ENCODE results near the gene SLC12A5.
A peak's percentile ranks its signal among the peaks of the same experiment; 100 is the strongest.

Gene SLC12A5

DNA sequence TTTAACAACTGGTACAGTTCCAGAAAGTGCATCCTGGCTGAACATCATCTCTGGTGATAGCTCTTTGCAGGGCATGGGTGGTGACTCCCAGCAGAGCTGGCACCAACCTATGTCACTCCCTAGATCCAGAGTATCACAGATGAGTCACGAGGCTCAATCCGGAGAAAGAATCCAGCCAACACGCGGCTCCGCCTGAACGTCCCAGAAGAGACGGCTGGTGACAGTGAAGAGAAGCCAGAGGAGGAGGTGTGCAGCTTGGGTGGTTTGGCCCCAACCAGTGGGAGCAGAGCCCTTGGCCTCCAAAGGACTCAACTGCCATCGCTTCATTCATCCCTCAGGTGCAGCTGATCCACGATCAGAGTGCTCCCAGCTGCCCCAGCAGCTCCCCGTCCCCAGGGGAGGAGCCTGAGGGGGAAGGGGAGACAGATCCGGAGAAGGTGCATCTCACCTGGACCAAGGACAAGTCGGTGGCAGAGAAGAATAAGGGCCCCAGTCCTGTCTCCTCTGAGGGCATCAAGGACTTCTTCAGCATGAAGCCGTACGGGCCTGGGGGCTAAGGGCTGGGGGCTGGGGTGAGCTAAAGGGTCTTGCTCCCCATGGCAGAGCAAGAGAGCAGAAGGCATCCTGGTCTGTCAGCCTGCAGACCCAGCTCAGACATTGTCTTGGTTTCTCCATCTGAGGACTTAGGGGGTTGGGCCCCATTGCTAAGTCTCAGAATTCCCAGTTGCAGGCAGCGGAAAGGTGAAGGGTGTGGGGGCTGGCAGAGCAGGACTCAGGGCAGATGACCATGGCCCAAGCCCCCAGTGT lies 27.2 kb downstream of the SLC12A5 start:
- DNase-seq (ENCODE audit: low read depth in 2 of 2): no peak

DNA sequence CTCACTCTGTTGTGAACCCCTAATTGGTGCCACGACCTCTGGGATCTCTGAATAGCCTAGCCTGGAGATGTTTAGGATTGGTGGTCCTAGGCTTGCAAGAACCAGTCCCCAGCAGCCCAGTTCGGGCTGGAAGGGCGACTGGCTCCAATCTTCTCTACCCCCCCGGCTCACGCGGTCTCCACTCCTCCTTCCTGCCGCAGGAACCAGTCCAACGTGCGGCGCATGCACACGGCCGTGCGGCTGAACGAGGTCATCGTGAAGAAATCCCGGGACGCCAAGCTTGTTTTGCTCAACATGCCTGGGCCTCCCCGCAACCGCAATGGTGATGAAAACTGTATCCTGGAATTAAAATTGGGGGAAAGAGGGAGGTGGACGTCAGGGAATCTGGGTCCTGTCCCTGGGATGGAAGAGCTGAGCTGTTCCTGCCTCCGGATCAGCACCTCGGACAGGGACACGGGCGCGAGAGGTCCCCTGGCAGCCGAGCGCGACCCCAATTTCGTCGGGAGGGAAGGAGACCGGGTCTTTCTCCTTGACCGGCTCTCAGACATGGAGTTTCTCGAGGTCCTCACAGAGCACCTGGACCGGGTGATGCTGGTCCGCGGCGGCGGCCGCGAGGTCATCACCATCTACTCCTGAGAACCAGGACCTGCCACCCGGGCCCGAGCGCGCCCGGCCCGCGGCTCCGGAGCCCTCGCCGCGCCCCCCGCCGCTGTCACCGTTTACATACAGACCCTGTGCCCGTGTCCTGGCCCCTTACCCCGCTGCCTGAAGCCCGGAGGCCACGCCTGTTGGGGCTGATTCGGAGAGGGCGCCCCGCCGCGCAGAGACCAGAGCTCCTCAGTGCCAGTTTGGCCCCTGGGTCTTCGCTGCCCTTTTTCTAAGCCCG lies 28.2 kb downstream of the SLC12A5 start:
- DNase-seq (ENCODE audit: low read depth in 2 of 2): peak; percentile 8 to 16

DNA sequence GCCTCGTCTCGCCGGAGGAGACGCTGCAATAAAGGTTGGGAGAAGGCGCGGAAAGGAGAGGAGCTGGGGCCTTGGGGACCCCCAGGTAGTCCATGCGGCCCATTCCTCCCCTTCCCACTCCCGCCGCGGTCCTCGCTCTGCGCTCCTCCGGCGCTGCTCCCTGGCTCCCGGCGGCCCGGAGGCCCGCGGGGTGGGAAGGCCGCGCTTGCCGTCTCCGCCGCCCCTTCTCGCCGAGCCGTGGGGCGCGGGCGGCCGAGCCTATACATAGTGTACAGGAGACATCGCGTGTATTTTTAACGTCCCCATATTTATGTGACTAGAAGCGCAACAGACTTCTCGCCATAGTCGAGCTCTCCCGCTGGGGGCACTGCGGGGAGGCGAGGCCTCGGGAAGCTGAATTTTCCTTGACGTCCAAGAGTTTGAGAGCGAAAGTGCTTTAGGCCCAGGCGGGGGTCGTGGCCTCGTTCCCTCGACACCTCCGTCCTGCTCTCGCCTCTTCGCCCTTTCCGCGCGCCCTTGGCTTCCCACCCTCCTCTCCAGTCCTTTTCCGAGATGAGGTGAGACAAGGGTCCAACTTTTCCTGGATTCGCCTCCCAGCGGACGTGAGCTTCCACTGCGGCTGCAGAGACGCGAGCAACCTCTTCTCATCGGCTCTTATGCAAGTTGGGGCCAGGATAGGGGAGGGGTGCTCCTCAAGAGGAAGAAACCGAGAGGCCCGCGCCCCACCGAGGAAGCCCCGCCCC lies 29.0 kb downstream of the SLC12A5 start:
- DNase-seq (ENCODE audit: low read depth in 2 of 2): peak; percentile 3 to 12

DNA sequence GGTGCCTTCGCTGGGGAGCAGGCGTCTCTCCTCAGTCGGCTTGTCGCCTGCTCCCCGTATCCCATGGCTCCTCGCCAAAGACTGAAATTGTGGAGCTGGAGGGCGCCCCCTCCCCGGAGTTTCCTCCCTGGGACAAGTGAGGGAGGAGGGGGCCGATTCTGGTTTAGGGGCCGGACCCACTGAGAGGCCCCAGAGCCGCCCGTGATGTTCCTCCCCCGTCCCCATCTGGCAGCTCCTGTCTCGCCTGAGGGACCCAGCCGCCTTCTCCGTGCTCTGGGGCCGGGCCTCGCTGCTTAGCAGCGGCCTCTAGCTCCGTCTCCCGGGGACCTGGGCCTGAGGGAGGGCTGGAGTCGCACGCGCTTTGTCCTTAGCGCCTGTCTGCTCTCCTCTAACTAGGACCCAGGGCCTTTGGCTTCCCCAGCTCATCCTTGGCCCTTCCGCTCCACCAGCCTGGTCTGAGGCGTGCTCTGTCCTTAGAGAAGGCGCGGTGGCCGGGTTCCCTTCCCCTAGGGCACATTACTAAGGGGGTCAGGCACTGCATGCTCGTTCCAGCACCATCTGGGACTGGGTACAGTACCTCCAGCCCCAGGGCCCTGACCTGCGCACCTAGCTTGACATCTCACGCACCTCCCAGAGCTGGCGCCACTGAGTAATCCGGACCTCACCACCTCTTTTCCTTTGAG lies 29.7 kb downstream of the SLC12A5 start:
- DNase-seq (ENCODE audit: low read depth in 2 of 2): no peak

DNA sequence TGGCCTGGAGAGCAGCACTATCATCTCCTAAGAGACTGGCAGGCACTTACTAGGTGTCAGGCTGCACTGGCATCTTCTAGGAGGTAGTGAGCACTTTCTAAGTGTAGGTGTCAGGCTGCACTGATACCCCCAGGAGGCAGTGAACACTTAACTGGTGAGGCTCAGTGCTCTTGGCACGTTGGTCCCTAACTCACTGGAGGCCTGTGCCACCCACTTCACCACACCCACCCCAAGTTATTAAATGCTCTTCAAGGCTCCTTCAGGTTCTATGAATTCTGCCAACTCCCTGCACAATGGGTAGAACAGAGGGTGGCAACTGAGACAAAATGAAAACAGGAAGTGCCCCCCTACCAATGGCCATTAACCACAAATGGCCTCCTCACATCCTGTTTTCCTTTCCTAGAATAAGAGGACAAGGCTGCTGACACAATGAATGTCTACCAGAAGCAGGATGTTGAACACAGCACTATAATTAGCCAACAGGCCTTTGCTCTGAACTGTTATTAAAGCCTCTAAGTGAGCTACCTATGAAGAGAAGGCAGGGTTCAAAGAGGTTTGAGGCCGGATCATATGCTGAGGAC lies 31.4 kb downstream of the SLC12A5 start:
- DNase-seq (ENCODE audit: low read depth in 2 of 2): no peak

DNA sequence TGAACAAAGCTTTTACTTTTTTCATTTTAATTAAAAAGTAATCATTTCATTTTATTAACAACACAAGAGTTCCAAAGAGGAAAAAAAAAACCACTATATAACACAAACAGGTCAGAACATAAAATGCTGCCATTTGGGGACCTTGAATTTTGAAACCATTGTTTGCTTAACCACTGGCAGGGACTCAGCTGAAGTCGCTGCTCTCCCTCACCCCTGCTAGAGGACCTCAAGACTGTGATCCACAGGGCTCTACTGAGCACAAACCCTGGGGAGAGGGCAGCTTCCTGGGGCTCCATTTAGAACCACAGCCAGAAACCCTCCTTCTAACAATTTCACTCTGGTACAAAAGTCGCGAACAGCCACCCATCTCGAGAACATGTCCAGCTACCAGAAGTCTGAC lies 32.0 kb downstream of the SLC12A5 start:
- DNase-seq (ENCODE audit: low read depth in 2 of 2): no peak

DNA sequence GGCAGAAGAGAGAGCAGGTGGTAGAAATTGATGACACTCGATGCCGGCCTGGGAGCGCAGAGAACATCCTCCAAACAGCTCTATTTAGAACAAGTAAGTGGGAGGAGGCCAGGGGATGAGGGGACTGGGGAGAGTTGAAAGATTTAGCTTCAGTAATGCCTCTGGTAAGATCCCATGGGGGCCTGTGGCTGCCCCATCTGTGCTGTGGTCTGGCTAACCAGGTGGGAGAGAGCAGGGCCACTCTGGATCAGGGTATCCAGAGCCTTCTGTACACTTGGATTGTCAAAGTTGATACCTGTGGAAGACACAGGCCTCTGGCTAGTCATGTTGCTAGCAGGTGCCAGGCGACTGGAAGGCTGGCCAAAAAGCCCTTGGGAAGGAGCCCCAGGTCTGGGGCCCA lies 33.1 kb downstream of the SLC12A5 start:
- no peak for DNase-seq (ENCODE audit: low read depth in 2 of 2)

DNA sequence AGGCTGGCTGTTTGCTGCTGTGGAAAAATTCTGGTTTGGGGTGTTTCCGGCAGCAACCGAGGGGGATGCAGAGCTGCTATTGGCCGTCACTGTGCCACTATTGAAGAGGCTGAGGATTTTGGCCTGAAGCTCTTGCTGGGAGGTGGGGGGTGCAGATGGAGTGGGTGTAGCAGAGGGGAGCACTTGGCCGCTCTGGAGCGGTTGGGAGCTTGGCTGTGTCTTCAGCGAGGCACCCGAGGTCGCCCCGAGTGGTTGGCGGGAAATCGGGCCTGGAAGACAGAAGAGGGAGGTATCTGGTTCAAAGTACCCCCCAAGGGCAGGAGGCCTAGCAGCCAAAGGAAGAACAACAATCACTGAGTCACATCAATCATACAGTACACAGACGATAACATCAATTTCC lies 33.6 kb downstream of the SLC12A5 start:
- no peak for DNase-seq (ENCODE audit: low read depth in 2 of 2)

DNA sequence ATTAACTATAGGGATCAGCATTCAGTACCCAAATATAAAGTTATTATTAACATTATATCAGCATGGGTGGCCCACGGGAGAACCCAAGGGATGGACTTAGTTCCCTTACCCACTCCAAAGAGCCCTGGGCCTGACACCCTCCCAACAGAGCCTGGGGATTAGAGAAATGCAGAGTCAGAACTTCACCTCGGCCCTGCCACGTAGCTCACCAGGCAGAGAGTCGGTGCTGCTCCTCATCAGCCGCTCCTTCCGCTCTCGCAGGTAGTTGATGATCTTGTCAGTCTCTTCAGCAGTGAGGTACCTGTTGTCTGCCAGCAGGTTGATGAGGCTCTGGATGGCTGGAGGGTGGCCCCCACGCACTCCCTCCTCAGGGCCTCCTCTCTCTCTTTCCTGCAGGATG lies 34.1 kb downstream of the SLC12A5 start:
- no peak for DNase-seq (ENCODE audit: low read depth in 2 of 2)

DNA sequence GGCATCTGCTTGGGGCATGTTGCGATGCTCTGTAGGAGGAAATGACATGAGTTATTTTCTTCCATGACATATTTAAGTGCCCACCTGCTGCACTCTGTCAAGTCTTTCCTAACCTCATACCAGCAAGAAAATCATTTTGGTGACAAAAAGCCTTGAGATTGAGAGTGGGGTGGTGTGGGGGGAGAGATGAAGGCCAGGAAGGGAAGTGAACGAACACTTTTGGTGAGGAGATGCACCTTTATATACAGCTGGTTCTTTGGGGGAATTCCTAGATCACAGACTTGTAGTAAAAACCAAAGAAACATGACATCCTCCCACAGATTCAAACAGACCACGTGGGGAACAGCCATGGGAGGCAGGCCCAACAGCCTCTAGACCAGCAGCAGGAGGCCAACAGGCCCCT lies 34.6 kb downstream of the SLC12A5 start:
- no peak for DNase-seq (ENCODE audit: low read depth in 2 of 2)

DNA sequence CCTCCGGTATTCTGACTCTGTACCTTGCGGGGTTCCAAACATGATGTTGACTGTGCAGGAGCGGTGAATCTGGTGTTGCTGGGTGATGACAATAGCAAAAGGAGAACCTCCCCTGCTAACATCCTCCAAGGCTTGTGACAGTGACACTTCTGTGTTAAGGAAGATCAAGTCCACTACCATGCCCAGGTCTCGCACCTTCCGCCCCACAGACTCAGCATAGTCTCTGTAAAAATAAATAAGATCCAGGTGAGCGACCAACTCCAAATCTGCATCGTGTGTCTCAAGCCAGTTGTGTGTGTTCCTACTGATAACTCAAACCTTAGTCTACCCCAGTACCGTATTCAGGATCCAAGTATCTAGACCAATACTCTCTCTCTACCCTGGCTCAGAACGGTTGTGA lies 36.0 kb downstream of the SLC12A5 start:
- DNase-seq (ENCODE audit: low read depth in 2 of 2): no peak

DNA sequence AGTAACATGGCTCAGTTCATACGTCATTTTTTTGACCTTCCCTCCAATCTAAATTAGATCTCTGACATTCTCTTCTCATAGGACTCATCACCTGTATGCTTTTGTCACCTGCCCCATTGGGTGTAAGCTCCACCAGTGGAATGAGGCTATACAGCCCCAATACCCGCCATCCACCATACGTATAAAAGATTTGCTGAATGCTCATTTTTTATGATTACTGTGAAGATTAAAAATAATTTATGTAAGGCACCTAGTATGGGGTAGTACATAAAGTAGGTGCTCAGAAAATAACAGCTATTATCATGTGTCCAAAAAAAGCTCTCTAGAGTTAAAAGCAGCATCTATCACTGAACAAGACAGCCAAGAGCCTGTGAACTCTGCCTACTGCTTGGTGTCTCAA lies 36.7 kb downstream of the SLC12A5 start:
- DNase-seq (ENCODE audit: low read depth in 2 of 2): no peak

DNA sequence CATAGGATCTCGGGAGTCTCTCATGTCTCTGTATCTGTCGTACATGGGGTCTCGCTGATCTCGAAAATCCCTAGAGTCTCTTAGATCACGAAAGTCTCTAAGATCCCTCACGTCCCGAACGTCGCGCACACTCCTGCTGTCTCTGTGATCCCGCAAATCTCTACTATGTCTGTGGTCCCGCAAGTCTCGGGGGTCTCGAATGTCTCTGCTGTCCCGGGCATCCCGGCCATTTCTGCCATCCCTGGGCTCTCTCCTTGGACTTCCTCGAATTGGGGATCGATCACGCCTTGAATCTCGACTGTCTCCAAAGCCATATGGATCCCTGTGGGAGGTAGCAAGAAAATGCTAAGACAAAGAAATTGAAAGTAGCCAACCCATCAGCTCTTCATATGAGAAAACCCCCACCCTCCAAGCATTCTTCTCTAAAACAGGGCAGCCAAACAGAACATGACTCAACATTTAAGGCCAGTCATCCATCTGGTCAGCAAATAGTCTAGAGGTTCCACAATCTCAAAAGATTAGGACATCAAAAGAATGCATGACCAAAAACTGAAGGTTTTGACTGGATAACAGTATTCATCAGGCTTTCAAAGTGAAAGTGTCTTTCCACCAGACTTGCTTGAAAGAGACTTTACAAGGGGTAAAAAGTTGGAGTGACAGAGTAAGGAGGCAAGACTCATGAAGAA lies 41.3 kb downstream of the SLC12A5 start:
- no peak for DNase-seq (ENCODE audit: low read depth in 2 of 2)

DNA sequence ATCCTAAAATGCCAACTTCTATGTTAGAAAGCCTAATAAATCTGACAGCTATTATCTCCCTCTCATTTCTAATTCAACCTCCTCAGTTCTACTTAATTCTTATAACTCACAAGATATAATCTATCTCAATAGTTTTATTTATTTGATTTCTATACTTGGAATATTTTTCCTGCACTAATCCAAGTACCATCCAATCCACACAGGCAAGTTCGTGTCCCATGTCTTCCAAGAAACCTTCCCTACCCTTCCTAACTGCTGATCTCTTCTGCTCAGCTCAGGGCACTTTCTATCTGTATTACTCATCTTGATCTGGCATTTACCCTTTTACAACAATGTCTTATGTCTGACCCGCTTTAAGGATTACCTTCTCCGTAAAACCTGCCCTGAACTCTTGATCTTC lies 42.6 kb downstream of the SLC12A5 start:
- no peak for DNase-seq (ENCODE audit: low read depth in 2 of 2)

DNA sequence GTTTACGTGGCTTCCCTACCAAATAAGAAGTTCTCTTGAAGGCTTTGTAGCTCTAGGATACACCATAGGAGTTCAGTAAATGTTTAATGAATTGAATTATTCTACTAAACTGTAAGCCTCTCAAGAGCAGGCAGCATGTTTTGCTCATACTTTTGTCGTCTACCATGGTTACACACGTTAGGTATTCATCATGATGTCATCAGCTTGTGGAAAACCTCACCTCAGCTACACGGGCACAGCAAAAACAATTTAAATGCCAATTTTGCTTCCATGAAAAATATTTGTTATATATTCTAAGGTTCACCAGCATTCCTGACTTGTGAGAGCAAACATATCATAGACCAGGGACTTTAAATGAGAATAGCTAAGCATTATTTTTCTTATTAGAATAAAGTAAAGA lies 44.0 kb downstream of the SLC12A5 start:
- DNase-seq (ENCODE audit: low read depth in 2 of 2): no peak

DNA sequence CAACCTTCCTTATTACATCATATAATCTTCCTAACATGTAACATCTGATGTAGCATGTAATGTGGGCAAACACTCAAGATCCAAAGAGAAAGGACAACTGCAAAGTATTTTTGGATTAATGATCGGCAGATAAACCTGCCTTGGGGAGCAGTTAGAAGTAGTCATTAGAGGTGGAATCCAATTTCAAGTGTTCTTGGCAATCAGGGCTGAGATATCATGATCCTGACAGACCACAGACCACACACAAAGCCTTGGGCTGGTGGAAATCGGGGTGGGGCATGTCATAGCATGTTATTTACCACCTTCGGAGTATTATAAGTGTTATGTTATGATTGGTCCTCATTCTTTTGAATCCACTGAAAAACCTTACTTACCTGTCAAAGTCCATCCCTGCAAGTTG lies 44.4 kb downstream of the SLC12A5 start:
- no peak for DNase-seq (ENCODE audit: low read depth in 2 of 2)

DNA sequence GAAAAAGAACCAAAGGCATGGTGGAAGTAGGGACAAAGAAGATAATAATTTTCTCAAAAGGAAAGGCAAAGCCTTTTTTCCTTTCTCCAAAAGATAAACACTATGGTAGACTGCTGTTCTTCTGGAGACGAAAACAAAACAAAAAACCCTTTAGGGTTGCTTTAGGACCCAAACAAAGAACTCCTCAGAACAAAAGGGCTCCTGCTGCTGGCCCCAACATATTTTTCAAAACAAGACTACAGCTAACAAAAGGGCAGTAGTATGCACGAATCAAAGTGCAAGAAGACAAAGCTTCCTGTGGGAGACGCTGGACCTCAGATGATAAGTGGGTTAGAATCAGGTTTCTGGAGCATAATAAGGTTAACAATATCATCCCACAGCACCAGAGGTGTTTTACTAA lies 45.0 kb downstream of the SLC12A5 start:
- no peak for DNase-seq (ENCODE audit: low read depth in 2 of 2)

DNA sequence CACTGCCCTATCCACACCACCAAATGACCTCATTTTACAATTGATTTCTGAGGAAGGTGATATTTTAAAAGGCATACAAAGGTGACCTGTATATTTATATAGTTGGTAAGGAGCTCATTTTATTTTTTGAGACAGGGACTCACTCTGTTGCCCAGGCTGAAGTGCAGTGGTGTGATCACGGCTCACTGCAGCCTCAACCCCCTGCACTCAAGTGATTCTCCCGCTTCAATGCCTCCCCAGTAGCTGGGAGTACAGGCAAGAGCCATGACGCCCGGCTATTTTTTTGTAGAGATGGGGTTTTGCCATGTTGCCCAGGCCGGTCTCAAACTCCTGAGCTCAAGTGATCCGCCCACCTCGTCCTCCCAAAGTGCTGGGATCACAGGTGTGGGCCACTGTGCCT lies 47.8 kb downstream of the SLC12A5 start:
- no peak for DNase-seq (ENCODE audit: low read depth in 2 of 2)

DNA sequence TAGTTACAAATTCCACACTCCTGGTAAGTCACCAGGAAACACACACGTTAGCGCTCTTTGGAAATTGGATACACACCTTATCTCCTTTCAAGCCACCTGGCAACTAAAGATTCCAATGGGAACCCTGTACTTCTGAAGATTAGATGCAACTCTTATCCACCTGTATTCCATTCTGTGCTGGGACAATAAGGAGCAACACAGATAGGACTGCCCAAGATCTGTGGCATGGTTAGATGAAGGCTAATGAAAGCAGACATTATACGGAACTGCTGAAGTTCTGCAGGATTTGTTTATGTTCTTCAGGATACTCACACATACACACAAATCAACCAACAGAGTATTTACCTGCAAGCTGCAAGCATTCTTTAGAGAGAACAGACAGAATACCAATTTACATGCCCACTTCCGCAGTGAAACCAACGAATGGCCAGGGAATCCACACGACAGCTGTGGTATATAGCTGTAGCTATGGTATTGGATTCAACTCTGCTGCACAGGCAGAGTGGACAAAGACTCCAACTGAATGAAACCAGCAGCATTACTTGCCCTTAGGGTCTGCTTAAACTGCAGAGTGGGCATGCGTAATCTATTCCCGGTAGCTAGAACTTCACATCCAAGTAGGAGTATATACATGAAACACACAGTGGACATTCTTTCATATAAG lies 48.8 kb downstream of the SLC12A5 start:
- DNase-seq (ENCODE audit: low read depth in 2 of 2): no peak

DNA sequence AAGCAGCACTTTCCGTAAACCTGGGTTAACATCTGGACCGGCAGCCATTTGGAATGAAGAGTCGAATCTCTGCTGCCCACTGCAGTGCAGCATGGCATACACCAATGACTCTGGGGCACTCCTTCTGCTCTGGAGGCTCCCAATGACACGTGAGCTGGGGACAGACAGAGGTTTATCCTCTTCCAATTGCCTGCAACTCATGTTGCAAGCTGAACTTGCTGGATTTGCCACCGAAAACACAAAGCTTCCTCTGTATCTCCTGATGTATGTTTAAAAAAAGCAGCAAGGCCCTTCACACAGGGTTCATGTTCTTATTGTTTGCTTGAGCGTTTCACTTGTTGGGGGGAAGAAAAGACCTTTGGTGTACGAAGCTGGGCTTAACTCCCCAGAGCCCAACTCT lies 49.9 kb downstream of the SLC12A5 start:
- DNase-seq (ENCODE audit: low read depth in 2 of 2): no peak

Data from fibroblast of skin of left quadriceps (primary cell).